ENCODE data around the gene OR8B4. TPM values are rescaled to one million over a fixed set of nuclear protein-coding genes. Genes with fewer than 3 reads are reported as not detected.
"Not testable (repeated sequence)": the region's sequence is repeated elsewhere in the genome, so short reads cannot be mapped to it uniquely, and the experiment has no call there.

Gene OR8B4, protein sequence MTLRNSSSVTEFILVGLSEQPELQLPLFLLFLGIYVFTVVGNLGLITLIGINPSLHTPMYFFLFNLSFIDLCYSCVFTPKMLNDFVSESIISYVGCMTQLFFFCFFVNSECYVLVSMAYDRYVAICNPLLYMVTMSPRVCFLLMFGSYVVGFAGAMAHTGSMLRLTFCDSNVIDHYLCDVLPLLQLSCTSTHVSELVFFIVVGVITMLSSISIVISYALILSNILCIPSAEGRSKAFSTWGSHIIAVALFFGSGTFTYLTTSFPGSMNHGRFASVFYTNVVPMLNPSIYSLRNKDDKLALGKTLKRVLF
- polyA plus RNA-seq (2014; cell fraction: cytosol; rRNA removed), result not detected in 2 replicates
- not detected in 2 replicates for polyA plus RNA-seq (2014; cell fraction: nucleus; rRNA removed)

- no peak for DNase-seq (ENCODE audit: low spot score)
Measured at GRCh38 chr11:124424384-124424921, at the start of gene OR8B4. TSS of gene OR8B4 (minus strand) at chr11:124424871. CDS start at chr11:124424871, 0 bp downstream.

DNA sequence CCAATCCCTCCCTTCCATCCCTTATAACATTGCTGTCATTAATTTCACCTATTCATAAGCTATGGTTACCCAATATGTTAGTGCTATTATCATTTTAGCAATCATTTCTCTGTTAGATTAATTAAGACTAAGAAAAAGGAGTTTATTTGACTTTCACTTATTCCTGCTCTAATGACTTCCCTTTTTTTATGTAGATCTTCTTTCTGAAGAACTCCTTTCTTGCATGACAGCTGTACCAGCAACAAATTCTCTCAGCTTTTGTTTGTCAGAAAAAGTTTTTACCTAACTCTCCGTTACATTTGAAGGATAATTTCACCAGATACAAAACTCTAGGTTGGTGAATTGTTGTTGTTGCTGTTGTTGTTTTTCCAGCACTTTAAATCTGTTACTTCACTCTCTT is 49.4 kb upstream of the OR8B4 start:
- DNase-seq (ENCODE audit: low spot score), result no peak

GRCh38 chr11:124473476-124473875 is 48.8 kb upstream of the OR8B4 start:
- no peak for DNase-seq (ENCODE audit: low spot score)

DNA sequence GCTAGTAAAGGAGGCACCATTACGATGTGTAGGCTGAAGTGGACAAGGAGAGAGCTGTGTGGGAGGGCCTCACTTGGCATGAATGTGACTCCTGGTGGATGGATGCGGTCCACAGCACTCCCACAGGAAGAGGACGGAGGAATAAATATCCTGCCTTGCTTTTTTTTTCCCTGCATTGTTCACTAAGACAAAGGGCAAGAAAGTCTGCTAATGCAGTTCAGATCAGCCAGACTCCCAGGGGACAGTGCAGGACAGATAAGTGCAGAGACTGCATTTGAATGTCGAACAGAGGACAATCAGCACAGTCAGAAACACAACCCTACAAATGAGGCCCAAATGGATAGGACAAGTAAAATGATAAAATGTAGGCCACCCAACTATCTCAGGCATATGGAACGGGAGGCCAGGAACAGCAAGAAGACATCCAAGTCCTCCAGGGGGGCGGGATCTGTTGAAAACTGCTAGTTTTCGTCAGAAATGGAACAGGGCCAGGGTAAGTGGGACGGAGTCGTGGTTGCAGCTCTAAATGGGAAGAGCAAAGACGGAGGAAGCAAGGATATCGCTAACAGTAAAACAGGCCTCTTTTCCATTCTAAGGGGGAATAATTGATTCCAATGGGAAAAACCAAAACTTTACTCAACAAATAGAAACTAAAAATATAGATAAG is 46.0 kb upstream of the OR8B4 start:
- DNase-seq (ENCODE audit: low spot score), result no peak

- DNase-seq (ENCODE audit: low spot score), result no peak
Measured at GRCh38 chr11:124467381-124467927, 42.8 kb upstream of the OR8B4 start.

DNA sequence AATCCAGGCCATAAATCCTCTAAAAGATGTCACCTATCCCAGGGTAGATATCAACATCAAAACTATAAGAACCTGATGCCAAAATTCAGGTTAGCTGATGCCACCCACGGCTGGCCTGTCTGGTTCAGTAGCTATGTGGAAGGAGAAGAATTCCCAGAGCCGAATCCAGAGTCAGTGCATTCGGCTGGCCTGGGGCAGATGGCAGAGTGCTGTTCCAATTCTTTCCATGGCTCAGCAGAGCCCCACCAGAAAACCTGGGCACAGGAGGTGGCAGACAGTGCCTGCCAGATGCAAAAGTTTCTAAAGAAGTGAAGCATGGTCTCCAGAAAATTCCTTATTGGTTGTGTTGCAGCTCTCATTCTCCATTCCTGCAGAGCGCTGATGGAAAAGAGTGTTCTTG is 40.7 kb upstream of the OR8B4 start:
- no peak for DNase-seq (ENCODE audit: low spot score)

DNA sequence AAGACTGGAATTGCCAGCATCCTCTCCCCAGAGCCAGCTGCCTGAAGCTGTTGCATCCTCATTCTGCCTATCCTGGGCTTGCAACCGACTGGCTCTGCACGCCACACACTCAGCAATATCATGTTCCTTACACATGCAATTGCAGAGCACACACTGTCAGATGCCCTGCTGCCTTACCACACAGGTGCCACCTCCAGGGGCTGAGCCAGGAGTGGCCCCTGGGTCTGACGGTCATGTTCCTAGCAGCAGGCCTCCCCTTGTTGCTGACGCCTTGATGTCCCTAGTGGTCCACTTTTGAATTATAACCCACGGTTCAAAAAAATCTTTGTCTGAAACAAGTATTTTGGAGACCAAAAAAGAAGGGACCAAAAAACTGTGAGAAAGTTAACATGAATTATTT is 39.3 kb upstream of the OR8B4 start:
- no peak for DNase-seq (ENCODE audit: low spot score)

- no peak for DNase-seq (ENCODE audit: low spot score)
Measured at GRCh38 chr11:124463324-124463723, 38.7 kb upstream of the OR8B4 start.

DNA sequence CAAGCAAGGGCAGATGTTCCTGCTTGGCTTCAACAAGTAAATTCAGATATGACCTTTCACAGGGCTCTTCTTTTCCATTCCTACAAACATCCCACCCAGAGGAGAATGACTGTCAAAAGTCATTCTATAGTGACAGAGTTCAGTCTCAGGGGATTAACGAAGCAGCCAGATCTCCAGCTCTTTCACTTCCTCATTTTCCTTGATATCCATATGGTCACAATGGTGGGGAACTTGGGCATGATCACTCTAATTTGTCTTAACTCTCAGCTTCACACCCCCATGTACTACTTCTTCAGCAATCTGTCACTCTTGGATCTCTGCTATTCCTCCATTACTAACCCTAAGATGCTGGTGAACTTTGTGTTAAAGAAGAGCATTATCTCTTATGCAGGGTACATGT is 35.8 kb upstream of the OR8B4 start:
- no peak for DNase-seq (ENCODE audit: low spot score)

- not testable (repeated sequence) for DNase-seq (ENCODE audit: low spot score)
Measured at GRCh38 chr11:124459379-124459778, 34.7 kb upstream of the OR8B4 start.

DNA sequence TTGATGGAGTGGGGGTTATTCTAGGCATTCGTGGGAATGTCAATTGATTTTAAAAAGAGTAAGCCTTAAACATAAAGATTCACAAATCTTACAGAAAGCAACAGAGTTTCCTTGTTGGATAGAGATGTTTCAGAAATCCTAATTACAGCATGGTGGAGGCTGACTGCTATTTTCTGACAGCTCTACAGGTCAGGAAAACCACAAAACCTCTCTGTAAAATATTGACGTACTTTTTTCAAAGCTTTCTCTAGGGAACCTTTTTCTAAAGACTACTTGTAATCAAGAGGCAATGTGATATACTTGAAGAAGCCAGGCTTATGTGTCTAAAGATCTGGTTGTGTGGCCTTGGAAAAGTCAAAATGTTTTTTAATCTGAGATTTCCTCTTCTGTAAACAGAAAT is 29.9 kb upstream of the OR8B4 start:
- DNase-seq (ENCODE audit: low spot score), result no peak

DNA sequence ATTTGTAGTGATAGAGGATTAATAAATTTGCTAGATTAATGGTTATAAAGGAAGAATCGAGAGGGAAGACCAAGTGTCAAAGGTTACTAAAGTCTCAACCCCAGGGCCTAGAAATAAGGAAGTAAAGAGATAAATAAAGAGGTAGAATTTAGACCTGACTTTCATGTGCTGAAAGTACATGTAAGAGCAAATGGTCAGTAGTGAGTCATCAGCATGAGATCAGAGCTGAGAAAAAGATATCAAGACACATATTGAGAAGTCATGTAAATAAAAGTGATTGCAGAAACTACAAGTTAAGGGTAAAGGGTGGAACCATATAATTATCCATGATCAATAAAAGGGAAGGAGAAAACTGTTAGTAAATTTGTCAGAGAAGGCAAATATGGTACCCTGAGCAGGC is 22.2 kb upstream of the OR8B4 start:
- DNase-seq (ENCODE audit: low spot score), result no peak

- no peak for DNase-seq (ENCODE audit: low spot score)
Measured at GRCh38 chr11:124445646-124446150, 21.0 kb upstream of the OR8B4 start, which contains the start of gene OR8B8. TSS of gene OR8B8 (minus strand) at chr11:124445696. CDS start at chr11:124441085, 4,611 bp downstream.

DNA sequence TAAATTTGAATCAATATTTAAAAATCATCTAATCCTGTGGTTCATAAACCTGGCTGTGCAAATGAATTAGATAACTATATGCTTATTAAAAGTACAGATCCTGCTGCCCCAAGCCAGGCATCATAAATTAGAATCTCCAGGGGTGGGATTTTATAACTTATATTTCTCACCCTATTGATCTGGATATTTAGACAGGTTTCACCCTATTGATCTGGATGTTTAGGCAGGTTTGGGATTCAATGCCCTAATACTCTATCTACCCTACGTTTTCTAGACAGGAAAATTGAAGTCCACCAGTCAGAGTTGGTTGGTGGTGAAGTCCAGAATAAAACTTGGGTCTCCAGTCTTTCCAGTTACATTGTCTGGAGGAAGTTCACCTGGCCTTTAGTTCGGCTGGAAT is 18.2 kb upstream of the OR8B4 start:
- DNase-seq (ENCODE audit: low spot score), result no peak

GRCh38 chr11:124442442-124442841 is 17.8 kb upstream of the OR8B4 start:
- no peak for DNase-seq (ENCODE audit: low spot score)

- no peak for DNase-seq (ENCODE audit: low spot score)
Measured at GRCh38 chr11:124441519-124441918, 16.8 kb upstream of the OR8B4 start.

DNA sequence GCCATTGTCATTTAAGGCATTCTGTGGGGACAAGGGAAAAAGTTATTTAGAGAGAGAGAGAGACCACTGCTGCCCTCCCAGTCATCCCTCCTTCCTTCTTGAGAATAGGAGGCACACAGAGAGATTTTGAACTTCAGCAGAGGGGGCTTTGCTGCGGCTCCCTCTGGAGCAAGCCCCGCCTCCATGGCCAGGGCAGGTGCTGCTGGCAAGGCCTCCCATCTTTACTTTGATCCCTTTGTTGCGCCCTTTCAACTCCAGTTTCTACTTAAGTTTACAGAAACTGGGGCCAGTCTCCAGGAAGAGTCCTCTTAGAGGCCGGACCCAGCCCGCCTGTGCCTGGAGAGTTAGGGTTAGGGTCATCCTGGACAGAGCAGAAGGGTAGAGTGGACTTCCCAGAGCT is 16.4 kb upstream of the OR8B4 start:
- no peak for DNase-seq (ENCODE audit: low spot score)

DNA sequence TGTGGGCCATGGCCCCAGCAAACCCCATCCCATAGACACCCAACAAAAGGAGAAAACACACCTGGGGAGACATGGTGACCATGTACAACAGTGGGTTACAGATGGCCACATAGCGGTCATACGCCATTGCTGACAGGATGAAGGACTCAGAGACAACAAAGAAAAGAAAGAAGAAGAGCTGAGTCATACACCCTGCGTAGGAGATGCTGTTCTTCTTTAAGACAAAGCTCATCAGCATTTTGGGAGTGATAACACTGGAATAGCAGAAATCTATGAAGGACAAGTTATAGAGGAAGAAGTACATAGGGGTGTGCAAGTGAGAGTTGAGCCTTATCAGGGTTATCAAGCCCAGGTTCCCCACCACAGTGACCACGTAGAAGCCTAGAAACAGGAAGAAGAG is 15.9 kb upstream of the OR8B4 start:
- DNase-seq (ENCODE audit: low spot score), result no peak

- no peak for DNase-seq (ENCODE audit: low spot score)
Measured at GRCh38 chr11:124434699-124435098, 10.0 kb upstream of the OR8B4 start.

DNA sequence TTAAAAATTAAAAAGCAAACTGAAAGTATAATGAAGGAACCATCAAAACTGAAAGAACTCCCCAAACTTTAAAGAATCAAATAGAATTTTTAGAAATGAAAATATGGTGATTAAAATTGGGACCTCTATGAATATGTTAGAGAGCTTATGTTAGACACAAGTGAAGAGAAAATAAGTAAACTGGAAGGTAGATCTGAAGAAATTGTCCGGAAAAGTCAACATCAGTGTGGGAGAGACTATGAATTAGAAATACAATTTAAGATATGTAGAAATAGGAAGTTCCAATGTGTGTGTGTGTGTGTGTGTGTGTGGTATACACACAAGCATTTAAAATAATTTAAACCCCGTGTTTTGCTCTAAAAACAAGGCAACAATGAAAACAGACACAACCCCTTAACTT is 4.9 kb upstream of the OR8B4 start:
- DNase-seq (ENCODE audit: low spot score), result no peak

GRCh38 chr11:124421043-124421442 is 3.6 kb downstream of the OR8B4 start:
- no peak for DNase-seq (ENCODE audit: low spot score)

DNA sequence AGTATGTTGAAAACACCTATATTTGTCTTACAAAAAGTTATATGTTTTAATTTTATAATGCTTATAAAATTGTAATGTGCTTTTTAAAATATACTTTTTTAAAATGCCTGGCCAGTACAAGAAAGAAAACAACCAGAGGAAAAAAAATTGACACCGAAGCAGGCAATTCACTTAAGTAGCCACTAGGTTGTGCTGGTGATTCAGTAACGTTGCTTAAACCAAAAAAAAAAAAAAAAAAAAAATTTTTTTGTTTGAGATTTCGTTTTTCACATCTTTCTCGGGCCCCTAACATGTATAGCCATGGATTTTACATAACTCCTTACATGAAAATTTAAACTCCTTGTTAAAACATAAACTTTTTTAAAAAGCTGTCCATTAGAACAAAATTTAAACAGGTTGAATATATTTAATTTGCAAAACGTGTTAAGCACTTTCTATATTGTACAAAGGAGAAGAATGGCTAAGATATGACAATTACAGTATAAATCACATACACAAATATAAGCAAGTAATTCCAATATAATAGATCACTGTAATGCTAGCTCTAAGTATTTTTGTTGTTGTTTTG is 9.2 kb downstream of the OR8B4 start:
- DNase-seq (ENCODE audit: low spot score), result peak; percentile 4

All from SK-N-DZ (cell line).